HG03354 (cell line): ENCODE results near the gene HSPB8.

Experiments
- ATAC-seq: cut with Tn5 transposase; IDR thresholded peaks from one replicate; pipeline ENCODE4 v1.9.1; 2021; ENCODE audit warnings: mild to moderate bottlenecking; ENCODE audit not compliant: unreplicated experiment, poor library complexity, severe bottlenecking

The HSPB8 gene

DNA sequence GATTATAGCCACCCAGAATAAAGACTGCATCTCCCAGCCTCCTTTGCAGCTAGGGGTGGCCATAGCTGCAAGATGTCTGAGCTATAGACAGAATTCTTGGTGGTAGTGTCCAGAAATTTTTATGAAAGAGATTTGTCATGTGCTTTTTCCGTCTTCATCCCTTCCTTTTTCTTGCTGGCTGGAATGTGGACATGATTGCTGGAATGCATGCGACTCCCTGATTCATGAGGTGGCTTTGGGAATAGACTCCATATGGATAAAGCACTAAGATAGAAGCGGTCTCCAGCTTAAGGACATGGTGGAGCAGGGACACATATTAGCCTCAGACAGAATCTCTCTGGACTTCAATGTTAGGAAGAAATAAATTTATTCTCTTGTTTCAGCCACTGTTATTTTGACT is 10.0 kb upstream of the HSPB8 start:
- no peak for ATAC-seq

DNA sequence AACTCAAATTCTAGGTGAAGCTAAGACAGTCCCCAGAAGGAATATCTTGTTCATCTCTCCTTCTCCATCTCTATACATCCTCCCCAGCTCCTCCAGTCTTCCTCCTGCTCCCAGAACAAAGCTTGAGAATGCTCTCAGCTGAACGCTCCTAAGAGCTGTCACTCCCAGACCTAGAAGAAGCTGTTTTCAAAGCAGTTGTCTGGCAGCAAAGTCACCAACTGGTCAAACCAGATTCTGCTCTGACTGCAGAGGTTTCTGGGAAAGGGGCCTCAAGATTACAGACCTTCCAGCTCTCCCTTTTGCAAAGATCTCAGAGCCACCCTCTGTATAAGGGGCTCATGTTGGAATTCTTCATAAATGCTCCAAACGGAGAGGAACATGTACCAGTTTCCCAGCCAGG is 9.6 kb upstream of the HSPB8 start:
- no peak for ATAC-seq

DNA sequence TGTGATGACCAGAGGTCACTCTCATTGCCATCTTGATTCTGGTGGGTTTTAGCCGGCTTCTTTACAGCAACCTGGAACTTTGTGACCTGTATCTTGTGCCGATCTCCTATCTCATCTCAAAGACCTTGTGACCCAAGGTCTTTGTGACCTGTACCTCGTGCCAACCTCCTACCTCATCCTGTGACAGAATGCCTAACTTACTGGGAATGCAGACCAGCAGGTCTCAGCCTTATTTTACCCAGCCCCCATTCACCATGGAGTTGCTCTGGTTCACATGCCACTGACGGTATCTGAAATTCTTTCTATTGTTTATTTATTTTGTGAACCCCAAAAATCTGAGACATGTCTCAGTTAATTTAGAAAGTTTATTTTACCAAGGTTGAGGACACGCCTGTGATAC is 7.4 kb upstream of the HSPB8 start:
- ATAC-seq: no peak

DNA sequence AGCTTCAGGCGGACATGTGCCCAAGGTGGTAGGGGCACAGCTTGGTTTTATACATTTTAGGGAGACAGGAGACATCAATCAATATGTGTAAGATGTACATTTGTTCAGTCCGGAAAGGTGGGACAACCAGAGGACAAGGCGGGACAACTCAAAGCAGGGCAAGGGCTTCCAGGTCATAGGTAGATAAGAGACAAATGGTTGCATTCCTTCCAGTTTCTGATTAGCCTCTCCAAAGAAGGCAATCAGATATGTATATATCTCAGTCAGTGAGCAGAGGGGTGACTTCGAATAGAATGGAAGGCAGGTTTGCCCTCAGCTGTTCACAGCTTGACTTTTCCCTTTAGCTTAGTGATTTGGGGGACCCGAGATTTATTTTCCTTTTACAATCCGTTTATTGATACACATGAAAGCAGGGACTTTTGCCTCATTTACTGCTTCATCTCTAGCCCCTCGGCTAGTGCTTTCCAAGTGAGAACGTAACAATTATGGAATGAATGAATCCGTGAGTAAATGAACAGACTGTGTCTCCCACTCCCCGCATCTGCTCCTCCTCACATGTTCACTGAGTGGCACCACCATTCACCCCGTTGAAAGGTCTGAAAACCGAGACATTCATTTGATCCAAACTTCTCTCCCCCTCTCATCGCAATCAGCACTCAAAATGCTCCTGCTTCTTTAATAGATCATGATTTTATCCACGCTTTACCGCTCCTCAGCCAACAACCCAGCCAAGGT is 6.9 kb upstream of the HSPB8 start:
- ATAC-seq: no peak

DNA sequence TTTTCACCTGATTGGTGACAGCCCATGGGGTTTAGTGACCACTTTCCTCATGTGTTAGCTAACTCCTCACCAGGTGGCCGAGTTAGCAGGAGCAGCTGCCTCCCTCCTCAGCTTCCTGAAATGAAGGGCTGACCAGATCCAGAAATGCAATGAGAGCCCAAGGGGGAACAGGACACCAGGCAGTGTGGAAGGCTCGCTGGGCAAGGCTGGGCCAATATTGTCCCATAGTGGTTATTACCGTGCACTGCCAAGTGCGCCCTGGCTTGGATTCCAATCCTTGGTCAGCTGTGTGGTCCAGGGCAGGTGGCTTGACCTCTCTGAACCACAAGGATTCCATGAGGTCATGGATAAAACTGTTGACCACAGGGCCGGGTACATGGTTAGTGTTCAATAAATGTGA is 3.6 kb upstream of the HSPB8 start:
- no peak for ATAC-seq

DNA sequence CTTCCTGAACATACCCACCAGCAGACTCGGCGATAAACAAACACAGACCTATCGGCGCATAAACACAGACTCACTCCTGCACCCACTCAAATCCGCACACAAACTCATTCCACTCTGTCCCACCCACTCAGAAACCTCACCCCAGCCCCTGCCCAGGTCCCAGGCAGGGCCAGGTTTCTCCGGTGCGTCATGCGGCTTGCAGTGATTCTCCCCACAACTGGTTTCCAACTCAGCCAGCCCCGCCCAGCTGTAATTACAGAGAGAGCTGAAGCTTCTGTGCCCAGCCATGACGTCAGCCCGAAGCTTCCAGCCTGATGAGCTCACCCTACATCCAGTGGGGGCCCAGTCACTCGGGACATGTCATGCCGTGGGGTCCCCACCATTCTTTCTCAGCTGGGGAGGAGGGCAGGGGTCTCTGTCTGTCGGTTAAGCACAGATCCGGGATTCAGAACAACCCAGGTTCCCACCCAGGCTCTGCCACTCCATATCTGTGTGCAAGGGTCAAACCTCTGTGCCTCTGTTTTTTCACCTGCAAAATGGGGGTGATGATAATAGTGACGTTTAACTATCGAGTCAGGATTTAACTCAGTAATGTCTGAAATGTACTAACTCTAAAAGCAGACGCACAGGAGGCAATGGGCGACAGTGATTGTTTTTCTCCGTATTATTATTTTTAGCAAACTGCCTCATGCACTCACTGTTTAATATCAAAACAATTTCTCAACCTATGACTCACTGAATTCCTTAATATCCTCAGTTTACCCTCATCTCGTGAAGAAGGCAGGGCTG is 2.3 kb upstream of the HSPB8 start:
- ATAC-seq: no peak

DNA sequence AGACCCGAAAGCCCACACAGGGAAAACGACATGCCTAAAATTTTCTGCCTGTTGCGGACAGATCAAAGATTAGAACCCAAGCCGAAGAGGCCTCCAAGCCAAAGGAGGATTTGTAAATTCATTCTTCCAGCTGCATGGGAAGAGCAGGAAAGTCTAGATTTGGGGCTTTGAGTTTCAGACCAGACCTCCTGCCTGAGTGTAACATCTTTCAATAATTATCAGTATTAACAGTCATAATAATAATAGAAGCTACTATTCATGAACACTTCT is 1.7 kb upstream of the HSPB8 start:
- no peak for ATAC-seq

DNA sequence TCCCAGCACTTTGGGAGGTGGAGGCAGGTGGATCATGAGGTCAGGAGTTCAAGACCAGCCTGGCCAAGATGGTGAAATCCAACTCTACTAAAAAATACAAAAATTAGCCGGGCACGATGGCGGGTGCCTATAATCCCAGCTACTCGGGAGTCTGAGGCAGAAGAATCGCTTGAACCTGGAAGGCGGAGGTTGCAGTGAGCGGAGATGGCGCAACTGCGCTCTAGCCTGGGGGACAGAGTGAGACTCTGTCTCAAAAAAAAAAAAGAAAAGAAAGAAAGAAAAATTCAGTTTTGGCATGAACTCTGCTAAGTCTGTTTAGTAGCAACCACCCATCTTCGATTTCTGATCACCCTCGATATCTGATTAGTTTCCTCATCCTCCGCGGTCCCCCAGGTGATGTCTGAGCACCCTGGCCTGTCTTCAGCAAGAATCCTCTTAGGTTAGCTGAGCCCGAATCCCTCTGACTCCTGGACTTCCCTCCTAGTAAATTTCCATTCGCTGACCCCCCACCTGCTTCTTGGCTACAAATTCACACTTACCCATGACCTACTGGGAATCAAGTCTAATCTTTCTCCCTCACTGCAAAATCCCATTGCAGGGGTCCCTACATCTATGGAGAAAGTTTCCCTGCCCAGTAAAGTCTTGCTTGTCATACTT is 879 bp upstream of the HSPB8 start:
- no peak for ATAC-seq

DNA sequence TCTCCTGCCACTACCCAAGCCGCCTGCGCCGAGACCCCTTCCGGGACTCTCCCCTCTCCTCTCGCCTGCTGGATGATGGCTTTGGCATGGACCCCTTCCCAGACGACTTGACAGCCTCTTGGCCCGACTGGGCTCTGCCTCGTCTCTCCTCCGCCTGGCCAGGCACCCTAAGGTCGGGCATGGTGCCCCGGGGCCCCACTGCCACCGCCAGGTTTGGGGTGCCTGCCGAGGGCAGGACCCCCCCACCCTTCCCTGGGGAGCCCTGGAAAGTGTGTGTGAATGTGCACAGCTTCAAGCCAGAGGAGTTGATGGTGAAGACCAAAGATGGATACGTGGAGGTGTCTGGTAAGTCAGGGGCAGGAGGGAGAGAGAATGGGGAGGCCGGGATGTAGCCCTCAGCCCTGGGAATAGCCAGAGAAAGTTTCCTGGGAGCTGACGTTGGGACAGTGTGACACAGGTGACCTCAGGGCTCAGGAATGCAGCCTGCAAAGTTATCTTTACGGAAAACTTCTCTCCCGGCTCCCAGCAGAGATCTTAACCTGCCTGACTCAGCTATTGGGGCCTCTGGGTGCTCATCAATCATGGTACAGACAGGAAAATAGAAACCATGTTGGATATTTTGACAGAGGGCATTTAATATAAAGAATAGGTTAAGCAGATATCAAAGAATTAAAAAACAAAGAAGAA is 747 bp downstream of the HSPB8 start:
- no peak for ATAC-seq

DNA sequence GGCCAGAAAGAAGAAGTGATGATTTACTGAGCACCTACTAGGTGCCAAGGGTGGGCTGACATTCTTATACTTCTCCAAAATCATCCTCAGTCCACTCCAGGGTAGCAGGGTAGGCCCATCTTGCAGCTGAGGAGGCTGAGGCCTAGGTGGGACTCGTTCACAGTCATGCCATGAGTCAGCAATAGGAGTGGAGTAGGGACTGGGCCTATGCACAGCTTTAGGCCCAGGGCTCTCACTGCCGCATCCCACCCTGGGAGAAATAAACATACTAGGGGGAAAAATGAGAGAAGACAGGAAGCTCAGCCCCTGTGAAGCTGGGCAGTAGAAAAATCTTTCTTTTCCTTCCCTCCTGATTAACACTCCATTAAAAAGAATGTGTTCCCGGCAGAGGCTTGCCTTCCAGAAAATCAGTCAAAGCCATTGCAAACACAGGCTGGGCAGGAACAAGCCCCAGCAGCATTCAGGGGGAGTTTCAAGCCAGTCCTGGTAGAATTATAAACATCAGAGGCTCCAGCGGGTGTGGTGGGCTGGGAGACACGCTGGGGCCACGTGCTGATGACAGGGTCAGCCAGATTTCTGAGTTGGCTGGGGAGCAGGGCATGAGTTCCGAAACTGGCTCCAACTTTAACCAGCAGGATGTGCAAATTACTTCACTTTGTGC is 1.8 kb downstream of the HSPB8 start:
- no peak for ATAC-seq

DNA sequence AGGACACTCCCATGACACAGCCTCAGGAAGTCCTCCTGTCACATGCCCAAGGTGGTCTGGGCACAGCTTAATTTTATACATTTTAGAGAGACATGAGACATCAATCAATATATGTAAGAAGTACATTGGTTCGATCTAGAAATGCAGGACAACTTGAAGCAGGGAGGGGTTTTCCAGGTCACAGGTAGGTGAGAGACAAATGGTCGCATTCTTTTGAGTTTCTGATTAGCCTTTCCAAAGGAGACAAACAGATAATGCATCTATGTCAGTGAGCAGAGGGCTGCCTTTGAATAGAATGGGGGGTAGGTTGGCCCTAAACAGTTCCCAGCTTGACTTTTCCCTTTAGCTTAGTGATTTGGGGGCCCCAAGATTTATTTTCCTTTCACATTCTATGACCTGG is 2.5 kb downstream of the HSPB8 start:
- ATAC-seq: no peak

DNA sequence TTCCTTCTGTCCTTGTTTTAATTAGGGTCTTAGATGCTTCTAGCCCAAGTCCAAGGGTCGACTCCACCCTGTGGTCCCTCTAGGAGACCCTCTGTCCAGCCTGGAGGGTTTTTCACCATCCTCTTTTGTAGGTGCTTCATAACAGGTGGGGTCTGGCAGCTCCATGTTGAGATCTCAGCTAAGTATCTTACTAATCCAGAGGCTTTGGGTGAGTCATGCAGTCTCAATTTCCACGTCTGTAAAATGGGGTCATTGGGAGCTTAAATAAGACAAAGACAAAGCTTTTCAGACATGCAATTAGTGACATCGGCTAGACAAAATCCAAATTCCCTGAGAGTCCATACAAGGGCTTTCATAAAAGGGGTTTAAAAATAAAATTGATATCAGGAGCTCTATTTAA is 3.2 kb downstream of the HSPB8 start:
- ATAC-seq: no peak

DNA sequence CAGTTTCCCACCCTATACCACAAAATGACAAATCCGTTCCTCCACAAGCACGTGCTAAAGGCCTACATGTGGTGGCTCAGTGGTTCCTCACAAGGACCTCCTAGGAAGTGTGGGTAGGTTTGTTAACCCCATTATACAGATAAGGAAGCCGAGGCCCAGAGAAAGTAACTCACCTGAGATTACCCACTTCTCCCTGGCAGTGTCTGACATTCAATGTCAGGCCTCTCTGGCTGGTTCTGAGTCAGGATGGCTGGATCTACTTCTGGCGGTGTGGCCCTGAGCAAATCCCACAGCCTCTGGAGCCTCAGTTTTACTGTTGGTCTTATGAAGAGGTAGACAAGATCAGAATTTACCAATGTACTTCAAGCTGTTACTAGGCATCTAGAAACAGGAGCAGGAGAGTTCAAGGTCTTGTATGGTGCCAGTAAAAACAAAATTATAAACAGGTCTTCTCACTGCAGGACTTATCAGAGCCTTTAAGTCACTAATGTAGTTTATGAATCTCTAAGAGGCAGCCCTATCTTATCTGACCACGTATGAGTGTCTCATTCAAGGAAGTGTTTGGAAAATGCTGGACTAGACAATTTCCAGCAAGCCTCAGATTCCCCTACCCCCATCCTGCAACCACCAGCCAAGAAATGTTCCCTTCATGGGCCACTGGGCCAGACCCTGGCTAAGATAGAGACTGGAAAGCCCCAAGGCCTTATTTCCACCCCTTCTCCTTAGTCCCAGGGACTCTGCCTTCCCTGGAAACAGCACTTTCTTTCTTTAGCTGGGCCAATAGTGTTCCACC is 4.2 kb downstream of the HSPB8 start:
- ATAC-seq: no peak

DNA sequence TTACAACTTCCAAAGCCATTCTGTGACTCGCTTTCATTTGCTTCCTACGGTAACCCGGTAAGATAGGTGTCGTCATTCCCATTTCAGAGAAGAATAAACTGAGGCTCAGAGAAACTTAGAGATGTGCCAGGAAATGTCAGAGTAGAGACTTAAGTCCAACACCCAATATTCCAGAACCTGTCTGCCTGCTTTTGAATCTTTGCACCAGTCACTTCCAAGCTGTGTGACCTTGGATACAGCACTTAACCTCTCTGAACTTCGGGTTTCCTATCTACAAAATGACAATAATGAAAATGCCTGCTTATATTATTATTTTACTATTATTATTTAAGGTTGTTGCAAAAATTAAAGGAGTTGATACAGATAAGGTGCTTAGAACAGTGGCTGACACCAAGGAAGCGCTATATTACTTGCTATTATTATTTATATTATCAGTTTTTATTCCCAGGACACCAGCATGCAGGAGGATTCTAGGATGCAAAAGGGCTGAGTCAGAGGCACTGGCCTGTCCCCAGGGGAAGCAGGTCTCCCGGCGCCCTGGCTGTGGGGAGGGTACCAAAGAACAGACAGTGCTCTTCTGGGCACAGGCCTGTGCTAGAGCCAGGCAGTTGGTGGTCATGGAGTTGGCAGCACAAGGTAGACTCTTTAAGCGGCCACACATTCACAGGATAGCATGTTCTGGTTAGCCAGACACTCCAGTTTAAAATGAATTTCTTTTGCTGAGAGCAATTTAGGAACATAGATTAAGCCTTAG is 5.4 kb downstream of the HSPB8 start:
- no peak for ATAC-seq

DNA sequence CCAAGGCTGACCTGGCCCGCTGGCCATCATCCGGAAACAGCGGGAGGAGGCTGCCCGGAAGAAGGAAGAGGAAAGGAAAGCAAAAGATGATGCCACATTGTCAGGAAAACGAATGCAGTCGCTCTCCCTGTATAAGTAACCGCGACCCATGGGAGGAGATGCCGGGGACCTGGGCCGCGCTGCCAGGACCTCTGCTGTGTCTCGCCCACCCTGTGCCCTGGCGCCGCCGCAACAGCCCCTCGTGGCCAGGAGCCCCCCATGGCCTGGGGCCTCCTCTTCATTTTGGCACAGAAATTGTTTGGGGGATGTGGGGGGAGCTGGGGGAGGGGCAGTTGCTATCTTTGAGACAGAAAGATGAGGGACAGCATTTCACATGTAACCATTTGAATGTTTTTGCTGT is 16.5 kb downstream of the HSPB8 start:
- ATAC-seq: no peak

DNA sequence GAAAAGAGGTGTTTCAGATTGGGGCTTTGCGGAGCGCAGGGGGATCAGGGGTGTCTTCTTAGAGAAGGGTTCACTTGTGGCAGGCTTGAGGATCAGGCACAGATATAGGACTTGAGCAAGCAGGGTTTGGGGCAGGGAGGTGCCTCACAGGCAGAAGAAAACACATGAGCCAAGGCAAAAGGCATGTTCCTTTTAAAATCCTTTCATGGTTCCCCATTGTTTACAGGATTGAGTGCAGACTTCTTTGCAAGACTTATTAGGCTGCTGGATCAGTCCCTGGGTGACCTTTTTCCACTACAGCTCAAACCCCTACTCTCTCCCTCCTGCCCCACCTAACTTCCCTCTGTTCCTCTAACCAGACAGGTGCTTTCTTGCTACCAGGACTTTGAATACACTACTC is 19.7 kb downstream of the HSPB8 start:
- ATAC-seq: no peak

DNA sequence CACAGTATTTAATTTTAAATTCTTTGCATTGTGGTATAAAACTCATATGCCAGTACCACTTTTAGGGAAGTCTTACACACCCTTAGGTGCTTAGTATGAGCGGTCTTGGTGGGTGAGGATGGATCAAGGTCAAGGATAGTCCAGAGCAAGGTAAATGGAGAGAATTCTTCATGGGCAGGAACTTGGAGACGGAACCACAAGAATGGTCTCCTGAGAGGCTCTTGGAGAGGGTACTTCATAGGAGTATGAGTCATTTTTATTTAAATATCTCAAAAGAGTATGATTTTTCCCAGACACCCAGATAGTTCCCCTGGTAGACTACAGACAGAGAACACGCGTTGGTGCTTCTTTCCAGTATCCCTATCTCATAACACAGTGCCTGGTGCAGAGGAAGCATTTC is 21.9 kb downstream of the HSPB8 start:
- ATAC-seq: no peak

DNA sequence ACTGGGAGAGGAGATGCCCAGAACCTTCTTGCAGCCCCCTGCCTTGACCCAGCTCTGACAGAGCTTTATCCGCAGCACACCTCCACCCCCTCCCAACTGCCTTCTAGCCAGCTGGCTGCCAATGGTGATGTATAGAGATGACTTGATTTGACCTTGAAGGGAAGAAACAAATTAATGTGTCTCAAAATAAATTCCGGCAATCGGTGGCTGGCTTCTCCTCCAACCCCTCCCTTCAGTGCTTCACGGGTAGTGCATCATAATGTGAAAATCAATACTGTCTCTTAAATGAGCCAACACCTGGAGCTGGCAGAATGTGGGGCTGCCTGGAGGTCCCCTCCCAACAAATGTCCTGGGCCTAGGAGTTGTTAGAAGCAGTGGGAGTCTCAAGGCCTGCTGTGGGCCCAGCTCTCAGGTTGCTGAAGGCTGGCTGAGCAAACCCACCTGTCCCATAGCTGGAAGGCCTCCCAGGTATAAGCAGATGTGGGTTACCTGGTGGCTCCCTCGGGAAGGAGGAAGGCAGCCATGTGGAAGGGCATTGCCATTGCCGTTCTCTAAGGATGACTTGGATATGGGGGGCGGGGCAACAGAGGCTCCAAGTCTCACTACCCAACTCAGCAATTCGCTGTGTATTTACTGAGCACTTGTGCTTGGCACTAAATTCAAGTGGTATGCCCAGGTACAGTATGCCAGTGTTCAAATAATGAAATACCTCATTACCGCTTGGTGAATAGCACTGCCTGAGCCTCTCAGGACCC is 23.2 kb downstream of the HSPB8 start:
- ATAC-seq: no peak
